NCI-H510A (cell line): Measurements from ENCODE around the gene PLA2G2C.
"Not testable (repeated sequence)": the region's sequence is repeated elsewhere in the genome, so short reads cannot be mapped to it uniquely, and the experiment has no call there.

Experiments
- DNase-seq: peaks from one replicate; lab custom pipeline; 2025; lab: John Stamatoyannopoulos, UW

PLA2G2C gene

DNA sequence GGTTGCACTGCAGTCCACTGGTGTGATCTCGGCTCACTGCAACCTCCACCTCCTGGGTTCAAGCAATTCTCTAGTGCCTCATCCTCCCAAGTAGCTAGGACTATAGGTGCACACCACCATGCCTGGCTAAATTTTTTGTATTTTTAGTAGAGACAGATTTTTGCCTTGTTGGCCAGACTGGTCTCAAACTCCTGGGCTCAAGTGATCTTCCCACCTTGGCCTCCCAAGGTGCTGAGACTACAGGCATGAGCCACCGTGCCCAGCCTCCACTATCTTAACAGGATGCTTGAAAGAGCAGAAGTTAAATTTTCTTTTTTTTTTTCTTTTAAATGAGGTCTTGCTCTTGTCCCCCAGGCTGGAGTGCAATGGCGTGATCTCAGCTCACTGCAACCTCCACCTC lies 55.8 kb downstream of the PLA2G2C start:
- DNase-seq, result not testable (repeated sequence)

DNA sequence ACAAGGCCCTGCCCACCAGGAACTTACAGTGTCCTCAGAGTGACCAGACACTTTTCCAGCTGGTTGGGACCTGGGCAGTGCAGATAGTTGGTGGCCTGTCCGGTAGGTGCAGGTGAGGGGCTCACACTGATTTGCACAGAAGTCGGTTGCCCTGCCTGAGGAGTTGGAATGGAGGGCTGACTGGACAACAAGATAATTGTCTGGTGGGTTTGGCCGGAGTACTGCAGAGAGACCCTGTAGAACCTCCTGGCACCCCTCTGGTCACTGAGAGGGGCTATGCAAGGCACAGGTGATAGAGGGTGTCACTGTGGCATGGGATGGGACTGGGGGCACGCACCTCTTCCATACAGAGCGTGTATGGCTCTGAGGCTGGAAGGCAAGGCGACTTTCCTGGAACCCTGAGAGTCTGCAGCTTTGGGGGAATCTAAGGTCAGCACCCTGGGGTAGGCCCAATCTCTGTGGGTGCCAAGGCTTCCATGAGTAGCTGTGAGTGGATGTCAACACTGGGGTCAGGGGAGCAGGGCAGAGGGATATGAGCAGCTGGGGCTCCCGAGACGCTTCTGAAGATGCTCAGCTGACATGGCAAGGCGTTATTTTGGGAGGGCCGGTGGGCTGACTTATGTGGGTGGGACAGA lies 59.4 kb downstream of the PLA2G2C start:
- DNase-seq, result no peak

DNA sequence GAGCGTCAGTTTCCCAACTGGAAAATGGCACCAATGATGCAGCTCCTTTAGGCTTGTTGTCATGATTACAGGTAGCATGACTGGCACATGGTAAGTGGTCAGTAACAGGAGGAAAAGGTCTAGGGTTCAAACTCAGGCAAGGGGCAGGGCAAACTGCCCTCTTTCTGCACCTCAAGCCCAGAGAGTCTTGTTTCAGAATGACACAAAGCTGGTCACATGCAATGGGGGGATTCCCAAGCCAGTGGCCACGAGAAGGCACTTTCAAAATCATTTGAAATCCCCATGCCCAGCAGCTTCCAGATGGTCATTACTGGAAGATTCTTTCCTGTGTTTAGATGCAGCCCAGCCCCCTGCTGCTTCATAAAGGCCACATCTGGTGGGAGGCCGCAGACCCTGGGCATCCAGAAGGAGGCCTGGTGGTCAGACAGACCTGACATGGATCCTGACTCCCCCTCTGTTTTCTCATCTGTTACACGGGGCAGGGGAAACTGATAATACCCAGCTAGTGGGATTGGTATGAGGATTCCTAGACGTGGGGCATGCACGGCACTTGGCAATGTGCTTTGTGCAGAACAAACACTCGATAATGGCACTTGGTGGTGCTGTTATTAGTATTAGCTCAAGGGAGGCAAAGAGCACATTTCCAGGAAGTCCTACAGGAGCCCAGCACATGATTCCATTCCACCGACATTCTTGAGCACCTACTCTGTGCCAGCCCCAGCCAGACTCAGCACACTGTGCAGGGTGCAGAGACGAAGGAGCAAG lies 60.1 kb downstream of the PLA2G2C start:
- no peak for DNase-seq

DNA sequence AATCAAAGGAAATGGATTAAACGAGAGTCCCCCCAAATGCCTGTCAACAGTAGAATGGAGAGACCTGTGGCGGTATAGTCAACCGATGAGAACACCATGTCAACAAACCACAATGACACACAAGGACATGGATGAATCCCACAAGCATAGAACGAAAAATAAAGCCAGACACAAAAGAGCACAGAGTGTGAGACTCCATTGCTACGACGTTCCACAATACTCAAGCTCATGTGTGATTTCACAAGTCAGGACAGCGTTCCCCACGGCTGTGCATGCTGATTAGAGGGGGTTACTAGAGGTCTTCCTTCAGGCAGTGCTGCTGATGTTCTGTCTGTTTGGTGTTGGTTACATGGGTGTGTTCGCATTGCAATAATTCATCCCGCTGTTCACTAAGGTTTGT lies 61.2 kb downstream of the PLA2G2C start:
- no peak for DNase-seq

DNA sequence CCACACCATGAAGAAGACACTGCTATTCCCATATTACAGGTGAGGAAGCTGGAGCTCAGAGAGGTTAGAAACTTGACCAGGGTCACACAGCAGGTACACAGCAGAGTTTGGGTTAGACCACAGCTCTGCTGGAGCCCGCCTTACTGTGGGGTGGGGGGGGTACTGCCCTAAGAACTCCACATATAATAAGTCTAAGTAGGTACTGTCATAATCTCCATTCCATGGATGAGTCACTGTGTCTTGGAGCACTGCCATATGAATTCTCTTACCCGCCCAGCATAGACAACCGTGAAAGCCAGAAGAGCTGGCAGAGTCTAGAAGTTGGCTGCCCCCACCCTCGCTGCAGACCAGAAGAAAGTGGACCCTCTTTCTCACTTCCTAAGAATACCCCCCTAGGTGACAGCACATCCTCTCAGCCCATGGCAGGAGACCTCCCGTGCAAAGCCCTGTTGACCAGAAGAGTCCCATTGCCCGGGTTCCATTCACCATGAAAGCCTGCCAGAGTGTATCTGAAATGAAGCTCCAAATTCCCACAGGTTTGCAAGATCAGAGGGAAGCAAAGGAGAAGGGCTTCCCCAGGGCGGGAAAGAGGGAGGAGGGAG lies 61.8 kb downstream of the PLA2G2C start:
- no peak for DNase-seq

DNA sequence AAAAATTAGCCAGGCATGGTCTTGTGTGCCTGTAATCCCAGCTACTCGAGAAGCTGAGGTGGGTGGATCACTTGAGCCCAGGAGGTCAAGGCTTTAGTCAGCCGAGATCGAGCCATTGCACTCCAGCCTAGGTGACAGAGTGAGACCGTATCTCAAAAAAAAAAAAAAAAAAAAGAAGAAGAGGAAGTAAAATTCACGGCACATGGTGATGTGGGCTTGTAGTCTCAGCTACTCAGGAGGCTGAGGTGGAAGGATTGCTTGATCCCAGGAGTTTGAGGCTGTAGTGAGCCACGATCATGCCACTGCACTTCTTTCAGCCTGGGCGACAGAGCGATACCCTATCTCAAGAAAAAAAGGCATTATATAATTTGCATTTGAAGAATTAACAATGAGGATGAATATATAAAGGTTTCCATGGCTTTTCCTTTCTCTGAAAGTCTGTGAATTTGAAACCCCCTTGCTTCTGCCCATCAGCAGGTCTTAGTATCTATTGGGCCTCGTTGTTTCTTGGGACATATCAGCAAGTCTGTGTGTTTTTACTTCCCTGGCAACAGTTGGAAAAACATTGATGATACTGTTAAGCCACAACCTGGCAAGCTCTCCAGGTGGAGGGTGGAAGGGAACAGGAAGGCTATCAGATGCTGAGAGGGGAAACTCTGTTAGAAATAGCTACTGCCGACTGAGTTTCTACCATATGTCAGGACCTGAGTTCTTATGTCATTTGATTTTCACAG lies 62.4 kb downstream of the PLA2G2C start:
- DNase-seq, result no peak

DNA sequence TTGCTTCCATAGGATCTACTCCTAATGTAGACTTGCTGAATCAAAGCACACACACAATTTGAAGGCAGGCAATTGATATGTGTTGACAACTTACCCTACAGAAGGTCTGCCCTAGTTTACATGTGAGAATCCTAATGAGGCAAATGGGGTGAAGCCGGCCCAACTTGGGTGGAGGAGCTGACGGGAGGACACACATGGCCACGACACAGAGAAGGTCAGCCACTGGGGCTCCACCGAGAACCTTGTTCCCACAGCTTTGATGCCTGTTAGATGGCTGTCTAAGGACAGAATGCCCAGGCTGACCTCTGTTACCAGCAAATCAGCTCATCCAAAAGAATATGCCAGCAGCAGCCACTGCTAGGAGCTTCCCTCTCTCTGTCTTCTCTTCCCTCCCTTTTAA lies 65.5 kb downstream of the PLA2G2C start:
- DNase-seq, result no peak

DNA sequence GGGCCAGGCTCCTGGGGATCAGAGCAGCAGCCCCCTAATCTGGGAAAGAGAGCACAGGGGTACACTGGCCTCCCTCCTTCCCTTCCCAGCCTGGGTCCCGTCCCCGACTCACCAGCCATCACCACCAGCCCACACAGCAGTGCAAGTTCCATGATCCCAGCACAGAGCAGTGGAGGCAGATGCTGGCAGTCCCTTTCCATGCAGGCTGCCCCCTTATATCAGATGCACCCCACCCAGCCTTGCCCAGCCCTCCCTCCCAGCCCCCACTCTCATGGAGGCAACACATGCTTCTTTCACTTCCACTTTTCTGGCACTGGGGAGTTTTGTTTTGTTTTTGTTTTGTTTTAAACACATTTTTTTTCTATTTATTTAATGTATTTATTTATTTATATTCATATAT lies 67.0 kb downstream of the PLA2G2C start, which contains the start of gene PLA2G2D:
Gene PLA2G2D, minus strand, starts transcription at position 190 of the 400 bp plus-strand sequence. Its CDS starts 38 bp downstream, at position 152.
- no peak for DNase-seq

DNA sequence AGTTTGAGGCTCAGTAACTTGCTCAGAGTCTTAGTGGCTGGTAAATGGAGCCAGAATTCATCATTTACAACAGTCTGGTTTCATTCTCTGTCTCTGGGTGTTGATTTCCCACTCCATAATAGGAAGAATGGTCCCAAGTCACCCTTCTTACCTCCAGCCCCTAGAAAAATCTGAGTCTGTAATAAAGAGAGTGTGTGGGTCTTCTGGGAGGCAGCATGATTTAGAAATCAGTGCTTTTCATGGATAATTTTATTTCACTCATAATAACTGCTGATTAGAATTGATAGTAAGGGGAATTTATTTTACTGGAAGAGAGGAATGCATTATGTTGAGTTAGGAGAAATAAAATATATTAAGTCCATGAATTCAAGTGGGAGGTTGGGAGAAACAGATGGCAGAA lies 69.1 kb downstream of the PLA2G2C start:
- no peak for DNase-seq

DNA sequence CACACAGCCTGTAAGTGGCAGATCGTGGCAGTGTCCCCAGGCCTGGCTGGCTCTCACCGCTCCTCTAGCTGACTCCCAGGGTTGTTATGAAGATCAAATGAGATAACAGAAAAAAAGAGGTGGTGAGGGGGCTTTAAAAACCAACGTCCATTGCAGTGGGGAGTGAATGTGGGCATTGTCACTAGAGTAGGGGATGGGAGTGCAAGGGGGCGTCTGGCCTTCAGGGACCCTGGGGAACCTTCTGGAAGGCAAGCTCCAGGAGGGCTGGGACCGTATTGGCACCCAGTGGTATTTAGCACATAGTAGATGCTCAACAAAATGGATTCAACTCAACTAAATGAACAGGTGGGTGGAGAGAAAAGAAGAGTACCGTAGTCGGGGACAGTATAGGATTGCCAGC lies 70.4 kb downstream of the PLA2G2C start:
- DNase-seq, result no peak

DNA sequence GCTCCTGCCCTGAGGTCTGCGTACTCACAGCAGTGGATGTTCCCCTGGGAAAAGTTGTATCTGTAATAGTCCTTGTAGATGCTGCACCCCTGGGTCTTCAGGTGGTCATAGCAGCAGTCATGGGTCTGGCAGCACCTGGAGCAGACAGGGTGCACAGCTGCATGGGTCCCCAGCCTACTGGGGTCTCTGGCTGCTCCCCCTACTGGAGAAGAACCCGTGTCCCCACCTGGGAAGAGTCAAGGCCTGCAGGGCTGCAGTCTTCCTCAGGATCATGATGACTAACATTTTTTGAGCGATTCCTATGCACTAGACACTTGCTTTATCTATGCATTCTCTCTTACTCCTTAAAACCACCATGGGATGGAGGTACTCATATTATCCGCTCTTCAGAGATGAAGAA lies 70.8 kb downstream of the PLA2G2C start:
- DNase-seq, result no peak

DNA sequence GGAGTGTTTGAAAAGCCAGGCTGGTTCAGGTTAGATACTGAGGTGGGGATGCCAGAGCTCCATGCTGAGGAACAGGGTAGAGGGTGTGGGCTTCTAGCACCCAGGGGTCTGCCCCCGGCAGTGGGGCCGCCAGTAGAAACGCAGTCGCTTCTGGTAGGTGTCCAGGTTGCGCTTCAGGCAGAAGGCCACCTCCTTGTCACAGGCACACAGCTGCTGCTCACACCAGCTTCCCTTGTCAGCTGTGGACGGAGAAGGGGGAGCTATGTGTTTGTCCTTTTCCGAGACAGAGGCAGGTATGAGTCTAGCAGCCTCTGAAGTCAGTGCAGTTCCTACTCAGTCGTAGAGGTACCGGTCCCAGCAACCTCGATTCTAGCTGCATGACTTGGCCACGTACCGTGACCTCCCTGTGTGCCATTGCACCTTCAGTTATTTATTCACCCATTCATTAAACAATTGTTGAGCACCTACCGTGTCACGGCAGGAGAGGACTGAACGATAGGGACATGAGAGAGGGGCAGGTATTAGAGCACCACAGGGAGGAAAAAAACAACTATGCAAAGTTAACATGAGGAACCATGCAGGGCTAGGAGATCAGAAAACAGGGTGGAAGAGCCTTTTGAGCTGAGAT lies 72.2 kb downstream of the PLA2G2C start:
- DNase-seq, result no peak
